ENCODE measurements around the gene CSTB. TPM values are rescaled to one million over a fixed set of nuclear protein-coding genes. Genes with fewer than 3 reads are reported as not detected.

Gene CSTB
- total RNA-seq, 1 experiment from 2014 or later, result 40.7 TPM

DNA sequence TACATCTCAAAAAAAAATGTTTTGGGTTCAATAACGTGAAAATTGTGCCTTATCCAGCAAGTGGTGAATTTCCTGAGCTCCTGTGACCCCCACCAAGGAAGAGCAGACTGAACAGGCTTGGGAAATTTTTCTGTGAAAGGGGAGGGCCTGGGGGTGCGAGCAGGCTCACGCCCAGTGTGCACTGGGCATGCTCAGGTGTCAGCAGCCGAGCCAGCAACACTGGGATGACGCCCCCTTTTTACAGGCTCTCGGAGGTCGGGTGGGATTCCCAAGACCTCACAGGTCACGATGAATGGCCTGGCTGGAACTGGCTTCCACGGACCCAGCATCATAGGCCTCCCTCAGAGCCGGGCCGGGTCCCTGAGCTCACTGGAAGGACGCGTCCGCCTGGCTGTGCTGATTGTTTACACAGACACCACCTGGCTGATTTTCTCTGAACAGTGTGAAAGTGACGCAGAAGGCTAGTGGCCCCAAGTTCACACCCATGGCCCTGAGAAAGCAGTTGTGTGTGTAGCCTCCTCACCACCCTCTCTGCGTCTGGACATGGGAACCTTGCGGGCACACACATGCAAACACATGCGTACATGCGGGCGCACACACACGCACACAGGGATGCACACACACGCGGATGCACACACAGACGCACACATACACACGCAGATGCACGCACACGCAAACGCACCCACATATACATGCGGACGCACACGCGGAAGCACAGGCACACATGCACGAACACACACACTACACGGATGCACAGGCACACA is 9.2 kb downstream of the CSTB start:
- H3K4me2 ChIP-seq (ENCODE audit: insufficient read depth, insufficient read length, low read length), result no peak overlapping the region
- no peak for DNase-seq
- H3K4ac ChIP-seq (ENCODE audit: low read depth, low read length), result no peak overlapping the region
- Mint-ChIP-seq H3K27me3 (ENCODE audit: low read depth) (no peaks in the 10 kb centered on the region), H3K4me1 (peaks cover 29 to 34% of the 10 kb centered on the region in 2 experiments), H3K9me3 (peaks cover 0 to 3% of the 10 kb centered on the region in 2 experiments; a peak in 1 of 5 replicates), H3K36me3 (ENCODE audit: insufficient read depth in 1 of 3, low read depth in 3 of 3) (peaks cover 6 to 11% (median 6%) of the 10 kb centered on the region in 3 experiments), H3K4me3 (no peak overlapping the region; a peak in 1 of 5 replicates), H3K27ac (peak overlapping the region; percentile 29 to 75 (median 68); a peak in 2 of 7 replicates)
- no peak overlapping the region for H2BK15ac ChIP-seq (ENCODE audit: low read depth, low read length)
- H4K8ac ChIP-seq (replicated peaks; ENCODE audit: insufficient read length, low read depth, low read length), result no peak overlapping the region
- H3K79me1 ChIP-seq (ENCODE audit: insufficient read depth, low read depth, low read length, poor library complexity, severe bottlenecking), result no peaks in the 10 kb centered on the region
- no peak overlapping the region for H3K27ac ChIP-seq (ENCODE audit: insufficient read length, low read depth, low read length)
- no CpG with 5 or more reads among the region's 34 CpGs for WGBS (ENCODE audit: extremely low coverage, insufficient read length, low lambda C conversion rate)
- no peak overlapping the region for H2AFZ ChIP-seq (ENCODE audit: low read length)
- H3K79me2 ChIP-seq (ENCODE audit: insufficient read depth, low read length), result no peaks in the 10 kb centered on the region
- H4K91ac ChIP-seq (ENCODE audit: insufficient read length, low read depth, low read length), result no peak overlapping the region
- peaks cover 4% of the 10 kb centered on the region; the same call in 1 of the 2 replicates for H3K4me1 ChIP-seq (ENCODE audit: insufficient read depth, low read length)
- H2BK20ac ChIP-seq (ENCODE audit: low read depth, low read length, poor library complexity, severe bottlenecking), result no peak overlapping the region
- H3K9me3 ChIP-seq (ENCODE audit: control insufficient read depth, low read depth, low read length), result no peaks in the 10 kb centered on the region
- H2BK12ac ChIP-seq (ENCODE audit: insufficient read length, low read depth, low read length), result no peak overlapping the region
- no peak overlapping the region for H3K14ac ChIP-seq (ENCODE audit: insufficient read depth, low read length)
- no peak overlapping the region for H2BK120ac ChIP-seq (ENCODE audit: low read depth, low read length, poor library complexity, severe bottlenecking)
- H3K56ac ChIP-seq (ENCODE audit: insufficient read length, low read depth, low read length), result no peak overlapping the region
- no peak overlapping the region for H3K18ac ChIP-seq (ENCODE audit: insufficient read length, low read depth, low read length)
- H3T11ph ChIP-seq (ENCODE audit: low read length), result no peak overlapping the region
- peak overlapping the region; percentile 6 for H4K5ac ChIP-seq (ENCODE audit: insufficient read length, low read depth, low read length)
- TF ChIP-seq, protein P1, sequence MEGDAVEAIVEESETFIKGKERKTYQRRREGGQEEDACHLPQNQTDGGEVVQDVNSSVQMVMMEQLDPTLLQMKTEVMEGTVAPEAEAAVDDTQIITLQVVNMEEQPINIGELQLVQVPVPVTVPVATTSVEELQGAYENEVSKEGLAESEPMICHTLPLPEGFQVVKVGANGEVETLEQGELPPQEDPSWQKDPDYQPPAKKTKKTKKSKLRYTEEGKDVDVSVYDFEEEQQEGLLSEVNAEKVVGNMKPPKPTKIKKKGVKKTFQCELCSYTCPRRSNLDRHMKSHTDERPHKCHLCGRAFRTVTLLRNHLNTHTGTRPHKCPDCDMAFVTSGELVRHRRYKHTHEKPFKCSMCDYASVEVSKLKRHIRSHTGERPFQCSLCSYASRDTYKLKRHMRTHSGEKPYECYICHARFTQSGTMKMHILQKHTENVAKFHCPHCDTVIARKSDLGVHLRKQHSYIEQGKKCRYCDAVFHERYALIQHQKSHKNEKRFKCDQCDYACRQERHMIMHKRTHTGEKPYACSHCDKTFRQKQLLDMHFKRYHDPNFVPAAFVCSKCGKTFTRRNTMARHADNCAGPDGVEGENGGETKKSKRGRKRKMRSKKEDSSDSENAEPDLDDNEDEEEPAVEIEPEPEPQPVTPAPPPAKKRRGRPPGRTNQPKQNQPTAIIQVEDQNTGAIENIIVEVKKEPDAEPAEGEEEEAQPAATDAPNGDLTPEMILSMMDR (conservative IDR thresholded peaks at IDR 0.05), result no peak
- H3K23me2 ChIP-seq (ENCODE audit: insufficient read length, low read depth, low read length, poor library complexity, severe bottlenecking), result no peaks in the 10 kb centered on the region
- no peak overlapping the region for H2AK5ac ChIP-seq (ENCODE audit: insufficient read length, low read length)
- no peak overlapping the region for H2BK5ac ChIP-seq (ENCODE audit: insufficient read length, low read length)
- no peak overlapping the region for H3K23ac ChIP-seq (ENCODE audit: insufficient read length, low read depth, low read length)
- no peaks in the 10 kb centered on the region for H3K27me3 ChIP-seq (ENCODE audit: insufficient read depth, low read length)
- no peak overlapping the region for H3K9ac ChIP-seq (ENCODE audit: extremely low read depth, insufficient read length, low read length)
- H4K20me1 ChIP-seq (ENCODE audit: control insufficient read depth, insufficient read depth, insufficient read length), result no peaks in the 10 kb centered on the region
